Right forelimb (tissue), 1 donor: ENCODE measurements around the gene SDF2L1.
"Not testable (repeated sequence)": the region's sequence is repeated elsewhere in the genome, so short reads cannot be mapped to it uniquely, and the experiment has no call there.

Source experiments
- DNase-seq: peaks from one replicate; pipeline ENCODE4 v3.0.0-alpha.2; 2018

SDF2L1 gene

GRCh38 chr22:21641789-21642583 is at the start of gene SDF2L1:
Gene SDF2L1, plus strand, starts transcription at chr22:21642302. Its CDS starts 35 bp downstream, at chr22:21642337.
- peak; percentile 96 for DNase-seq

DNA sequence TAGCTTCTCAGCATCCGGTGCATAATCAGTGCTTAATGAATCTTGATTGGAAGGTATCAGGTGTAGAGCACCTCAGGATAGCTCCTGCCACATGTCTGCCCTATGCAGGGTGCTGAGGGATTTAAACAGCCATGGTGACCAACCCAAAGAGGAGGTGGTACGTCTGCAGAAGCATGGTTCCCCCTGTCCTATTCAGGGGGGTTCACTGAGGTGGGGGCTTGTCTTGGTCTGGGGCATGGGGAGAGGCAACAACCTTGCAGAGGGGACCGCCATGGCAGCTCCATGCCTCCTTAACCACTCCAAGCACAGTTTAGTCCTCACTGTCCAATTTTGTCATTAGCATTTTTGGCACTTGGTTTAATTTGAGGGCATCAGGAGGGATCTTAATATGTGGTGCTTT is 49.7 kb upstream of the SDF2L1 start:
- no peak for DNase-seq

- no peak for DNase-seq
Measured at GRCh38 chr22:21593406-21594232, 48.5 kb upstream of the SDF2L1 start.

DNA sequence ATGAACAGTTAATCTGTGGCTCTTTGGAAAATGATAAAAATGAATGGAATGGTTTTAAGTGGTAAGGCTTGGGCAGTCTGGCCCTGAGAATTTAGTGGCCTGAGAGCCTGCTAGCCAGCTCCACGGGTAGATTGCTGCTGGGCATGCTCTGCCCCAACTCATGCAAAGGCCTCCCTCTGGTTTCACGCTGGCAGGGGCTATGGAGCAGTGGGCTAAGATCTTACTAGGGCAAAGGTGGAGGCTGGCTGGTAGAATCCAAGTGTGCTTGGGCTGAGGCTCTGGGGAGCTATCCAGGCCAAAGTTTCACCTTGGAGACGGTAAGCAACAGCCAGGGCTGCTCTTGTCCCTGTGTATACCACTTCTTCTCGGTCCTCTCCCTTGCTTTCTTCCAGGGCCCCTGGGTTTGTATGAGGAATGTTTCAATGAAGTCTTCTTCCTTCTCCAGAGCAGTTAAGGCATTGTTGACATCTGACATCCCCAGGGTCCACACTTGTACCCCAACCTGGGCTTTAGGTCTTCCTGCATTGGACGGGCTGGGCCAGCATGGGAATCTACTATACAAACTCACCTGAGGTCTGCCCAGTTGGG is 47.1 kb upstream of the SDF2L1 start:
- DNase-seq = no peak

- not testable (repeated sequence) for DNase-seq
Measured at GRCh38 chr22:21596356-21597135, 45.6 kb upstream of the SDF2L1 start.

DNA sequence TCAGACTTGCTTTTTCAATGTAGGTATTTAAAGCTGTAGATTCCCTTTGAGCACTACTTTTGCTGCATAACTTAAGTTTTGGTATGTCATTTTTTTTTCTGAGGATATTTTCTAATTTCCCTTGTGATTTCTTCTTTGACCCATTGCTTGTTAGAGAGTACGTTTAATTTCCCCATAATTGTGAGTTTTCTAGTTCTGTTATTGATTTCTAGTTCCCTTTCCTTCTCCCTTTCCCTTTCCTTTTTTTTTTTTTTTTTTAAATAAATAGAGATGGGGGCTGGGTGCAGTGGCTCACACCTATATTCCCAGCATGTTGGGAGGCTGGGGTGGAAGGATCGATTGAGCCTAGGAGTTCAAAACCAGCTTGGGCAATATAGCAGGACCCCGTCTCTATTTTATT is 43.8 kb upstream of the SDF2L1 start:
- no peak for DNase-seq

- no peak for DNase-seq
Measured at GRCh38 chr22:21599053-21599893, 42.8 kb upstream of the SDF2L1 start.

DNA sequence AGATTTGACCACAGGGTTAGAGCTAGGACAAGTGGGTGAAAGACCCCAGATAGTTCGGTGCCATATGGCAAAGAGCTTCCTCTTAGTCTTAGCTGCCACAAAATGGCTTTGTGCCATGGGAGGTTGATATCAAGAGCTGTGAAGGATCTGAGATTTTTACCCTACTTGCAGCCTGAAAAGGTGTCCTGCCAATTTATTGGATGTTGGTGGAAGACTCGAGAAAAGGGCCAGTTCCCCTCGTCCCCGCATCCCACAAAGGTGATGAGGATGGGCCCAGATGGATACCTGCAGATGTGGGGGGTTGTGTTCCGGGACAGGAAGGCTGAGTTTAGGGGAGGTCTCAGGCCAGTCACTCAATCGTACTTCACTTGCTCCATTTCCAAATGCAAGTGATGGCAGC is 39.5 kb upstream of the SDF2L1 start:
- DNase-seq = no peak

GRCh38 chr22:21603973-21604372 is 38.1 kb upstream of the SDF2L1 start:
- no peak for DNase-seq

DNA sequence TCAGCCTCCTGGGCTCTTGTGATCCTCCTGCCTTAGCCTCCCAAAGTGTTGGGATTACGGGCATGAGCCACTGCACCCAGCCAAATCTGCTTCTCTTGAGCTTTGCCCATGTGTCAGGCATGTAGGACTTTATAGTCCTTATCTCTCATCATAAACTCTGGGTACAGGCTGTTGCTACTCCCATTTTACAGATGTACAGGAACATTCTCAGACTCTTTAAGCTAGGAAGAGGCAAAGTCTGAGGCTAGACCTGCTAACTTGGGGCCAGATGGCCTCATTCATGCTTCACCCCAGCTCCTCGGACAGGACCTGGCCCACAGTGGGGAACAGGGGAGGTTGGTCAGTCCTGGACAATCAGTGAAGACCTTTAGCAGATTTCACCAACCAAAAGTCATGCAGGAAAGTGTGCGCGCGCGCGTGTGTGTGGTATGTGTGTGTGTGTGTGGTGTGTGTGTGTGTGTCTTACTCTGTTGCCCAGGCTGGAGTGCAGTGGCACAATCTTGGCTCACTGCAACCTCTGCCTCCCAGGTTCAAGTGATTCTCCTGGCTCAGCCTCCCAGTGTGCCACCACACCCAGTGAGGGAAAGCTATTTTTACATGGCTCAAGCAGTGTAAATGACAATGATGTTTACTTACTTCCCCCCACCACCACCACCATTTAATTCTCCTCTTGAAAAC is 36.1 kb upstream of the SDF2L1 start:
- no peak for DNase-seq

DNA sequence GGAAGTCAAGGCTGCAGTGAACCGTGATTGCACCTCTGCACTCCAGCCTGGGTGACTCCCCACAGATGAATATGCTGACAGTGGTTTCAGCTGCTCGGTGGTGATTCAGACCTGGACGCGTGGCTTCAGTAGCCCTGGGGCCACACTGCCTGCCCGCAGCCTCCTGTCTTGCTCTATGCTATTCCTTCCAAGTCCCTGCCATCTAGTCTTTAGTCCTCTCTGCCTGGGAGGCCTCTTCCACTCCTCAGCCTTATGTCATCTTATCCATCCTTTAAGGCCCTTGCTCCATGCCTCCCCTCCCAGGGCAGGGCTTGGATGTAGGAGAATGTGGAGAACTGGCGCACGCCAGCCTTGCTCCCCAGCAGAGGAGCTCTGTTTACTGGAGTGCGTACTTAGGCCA is 35.3 kb upstream of the SDF2L1 start:
- DNase-seq = no peak

DNA sequence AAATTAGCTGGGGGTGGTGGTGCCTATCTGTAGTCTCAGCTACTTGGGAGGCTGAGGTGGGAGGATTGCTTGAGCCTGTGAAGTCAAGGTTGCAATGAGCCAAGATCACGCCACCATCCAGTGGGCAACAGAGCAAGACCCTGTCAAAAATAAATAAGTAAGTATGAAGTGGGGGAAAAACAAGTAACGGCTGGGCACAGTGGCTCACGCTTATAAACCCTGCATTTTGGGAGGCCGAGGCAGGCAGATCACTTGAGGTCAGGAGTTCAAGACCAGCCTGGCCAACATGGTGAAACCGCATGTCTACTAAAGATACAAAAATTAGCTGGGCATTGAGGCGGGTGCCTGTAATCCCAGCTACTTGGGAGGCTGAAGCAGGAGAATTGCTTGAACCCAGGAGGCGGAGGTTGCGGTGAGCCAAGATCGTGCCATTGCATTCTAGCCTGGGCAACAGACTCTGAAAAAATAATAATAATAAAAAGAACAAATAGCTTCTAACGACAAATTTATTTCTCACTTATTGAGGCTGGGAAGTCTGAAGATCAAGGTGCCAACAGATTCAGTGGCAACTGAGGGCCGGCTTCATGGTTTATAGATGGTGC is 32.4 kb upstream of the SDF2L1 start:
- not testable (repeated sequence) for DNase-seq

GRCh38 chr22:21611210-21611977 is 30.7 kb upstream of the SDF2L1 start:
- no peak for DNase-seq

GRCh38 chr22:21612858-21613257 is 29.2 kb upstream of the SDF2L1 start:
- no peak for DNase-seq

DNA sequence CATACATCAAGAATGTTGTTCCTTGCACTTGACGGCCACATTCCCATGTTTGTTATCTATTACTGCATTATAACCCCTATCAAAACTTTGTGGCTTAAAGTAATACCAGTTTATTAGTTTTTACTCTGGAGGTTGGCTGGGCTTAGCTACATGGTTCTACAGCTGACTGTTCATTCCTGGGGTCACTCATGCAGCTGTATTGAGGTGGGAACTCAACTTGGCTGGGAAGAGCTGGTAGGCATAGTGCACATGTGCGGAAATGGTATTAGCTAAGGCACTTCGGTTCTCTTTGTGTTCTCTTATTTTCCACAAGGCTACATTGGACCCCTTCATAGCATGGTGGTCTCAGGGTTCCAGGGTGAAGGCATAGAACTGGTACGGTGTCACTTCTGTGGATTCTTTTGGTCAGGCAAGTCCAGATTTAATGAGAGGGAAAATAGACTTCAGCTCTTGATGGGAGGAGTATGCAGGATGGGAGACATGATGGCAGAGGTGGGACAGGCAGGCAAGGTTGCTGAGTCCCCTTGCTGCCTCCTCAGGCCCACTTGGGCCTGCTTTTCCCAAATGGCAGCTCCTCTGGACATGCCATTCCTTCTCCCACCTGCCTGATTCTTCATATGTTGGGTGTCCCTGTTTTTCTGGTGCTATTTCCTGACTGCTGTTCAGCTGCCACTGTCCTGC is 28.4 kb upstream of the SDF2L1 start:
- no peak for DNase-seq

- DNase-seq = no peak
Measured at GRCh38 chr22:21615731-21616130, 26.4 kb upstream of the SDF2L1 start.

- not testable (repeated sequence) for DNase-seq
Measured at GRCh38 chr22:21617337-21617736, 24.8 kb upstream of the SDF2L1 start.

- no peak for DNase-seq
Measured at GRCh38 chr22:21621025-21621424, 21.1 kb upstream of the SDF2L1 start.
